OCI-LY3 (cell line): ENCODE data around the gene ANKRD29.

Source experiments
- H2AFZ ChIP-seq: fragments of 200-600, 300-600 bp; shearing (Covaris generic); 2 replicates; pipeline ENCODE4 v1.6.0; 2014; ENCODE audit warnings: antibody characterized with exemption, low read depth, low read length
- H3K27ac ChIP-seq: fragments of 200-600, 300-600 bp; sonication (generic); 2 replicates; pipeline ENCODE4 v1.5.1; 2014; ENCODE audit warnings: mild to moderate bottlenecking, low read length, moderate library complexity, mixed read lengths
- H3K27me3 ChIP-seq: fragments of 200-600, 300-600 bp; sonication (generic); 2 replicates; pipeline ENCODE4 v1.6.1; 2014; ENCODE audit warnings: low read depth, low read length, mixed read lengths
- H3K36me3 ChIP-seq: fragments of 200-600, 300-600 bp; sonication (generic); replicated peaks from 2 replicates; pipeline ENCODE3; 2014; ENCODE audit warnings: low read depth, low read length, mixed read lengths
- H3K4me1 ChIP-seq: fragments of 300-600, 200-600 bp; sonication (generic); 2 replicates; pipeline ENCODE4 v1.6.1; 2014; ENCODE audit warnings: low read length, mixed read lengths
- H3K4me2 ChIP-seq: fragments of 200-600, 300-600 bp; sonication (generic); 2 replicates; pipeline ENCODE4 v1.6.1; 2014; ENCODE audit warnings: low read length, mixed read lengths
- H3K4me3 ChIP-seq: fragments of 300-600, 200-600 bp; sonication (generic); 2 replicates; pipeline ENCODE4 v1.5.1; 2014; ENCODE audit warnings: antibody characterized with exemption, mild to moderate bottlenecking, low read length, moderate library complexity
- H3K79me2 ChIP-seq: fragments of 300-600, 200-600 bp; shearing (Covaris generic); 2 replicates; pipeline ENCODE4 v1.6.1; 2014; ENCODE audit warnings: mild to moderate bottlenecking, low read length, mixed read lengths
- H3K9ac ChIP-seq: fragments of 300-600, 200-600 bp; shearing (Covaris generic); 2 replicates; pipeline ENCODE4 v1.6.0; 2014; ENCODE audit warnings: mild to moderate bottlenecking, low read length, moderate library complexity
- H3K9me3 ChIP-seq: fragments of 200-600, 300-600 bp; shearing (Covaris generic); 2 replicates; pipeline ENCODE4 v1.6.1; 2014; ENCODE audit warnings: low read length, mixed read lengths; ENCODE audit not compliant: insufficient read depth
- H4K20me1 ChIP-seq: fragments of 200-600, 300-600 bp; sonication (generic); 2 replicates; pipeline ENCODE4 v1.6.1; 2016; ENCODE audit warnings: low read length, mixed read lengths; ENCODE audit not compliant: insufficient read depth
- EZH2phosphoT487 ChIP-seq: fragments of 200-600 bp; shearing (Covaris generic); IDR thresholded peaks from 2 replicates; pipeline ENCODE4 v1.6.1; 2018; ENCODE audit warnings: antibody characterized with exemption, mixed run types, low read depth
- TF ChIP-seq, protein P1 (sequence below): fragments of 200-600, 300-600 bp; sonication (generic); IDR thresholded peaks from 2 replicates; pipeline ENCODE4 v1.5.1; 2014; ENCODE audit warnings: antibody characterized with exemption, low read length, low read depth

ANKRD29 gene

DNA sequence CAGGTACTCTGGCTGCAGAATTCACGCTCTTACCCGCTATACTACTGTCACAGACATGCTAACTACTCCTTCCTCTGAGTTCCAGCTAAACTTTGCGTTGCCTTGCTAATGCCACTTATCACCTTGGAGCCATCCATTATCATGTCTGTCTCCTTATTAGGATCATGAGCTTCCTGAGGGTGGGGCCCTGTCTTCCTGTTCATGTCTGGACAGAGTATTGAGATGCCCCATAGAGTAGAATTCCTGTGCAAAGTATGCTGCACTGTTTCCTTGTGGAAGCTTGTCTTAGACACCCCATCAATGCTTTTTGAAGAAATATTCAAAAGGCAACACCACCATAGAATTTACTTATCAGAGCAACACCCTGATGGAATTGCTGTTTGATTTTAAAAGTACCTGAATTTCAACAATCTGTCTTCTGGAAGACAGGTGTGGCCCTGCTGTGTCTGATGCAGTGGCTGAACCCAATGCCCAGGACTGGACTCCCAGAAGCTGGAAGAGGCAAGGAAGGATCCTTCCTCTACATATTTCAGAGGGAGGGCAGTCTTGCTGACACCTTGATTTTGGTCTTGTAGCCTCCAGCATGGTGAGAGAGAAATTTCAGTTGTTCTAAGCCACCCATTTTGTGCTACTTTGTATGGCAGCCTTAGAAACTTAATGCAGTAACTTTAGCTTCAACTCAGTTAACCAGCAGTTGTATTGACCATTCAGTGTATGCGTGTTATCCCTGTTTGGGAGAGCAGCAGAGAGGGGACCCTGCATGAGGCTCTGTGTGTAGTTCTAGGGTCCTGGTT, 32.1 kb upstream of the ANKRD29 start:
- Histone ChIP-seq H4K20me1 (no peaks in the 10 kb centered on the region), H2AFZ (no peak overlapping the region), H3K36me3 (no peaks in the 10 kb centered on the region), H3K79me2 (no peaks in the 10 kb centered on the region), H3K4me1 (no peaks in the 10 kb centered on the region), H3K4me2 (no peak overlapping the region), H3K27me3 (peaks cover 7% of the 10 kb centered on the region), H3K27ac (no peak overlapping the region), H3K9me3 (no peaks in the 10 kb centered on the region), H3K4me3 (no peak overlapping the region), H3K9ac (no peak overlapping the region)
- no peak for TF ChIP-seq EZH2phosphoT487
- TF ChIP-seq, protein P1, sequence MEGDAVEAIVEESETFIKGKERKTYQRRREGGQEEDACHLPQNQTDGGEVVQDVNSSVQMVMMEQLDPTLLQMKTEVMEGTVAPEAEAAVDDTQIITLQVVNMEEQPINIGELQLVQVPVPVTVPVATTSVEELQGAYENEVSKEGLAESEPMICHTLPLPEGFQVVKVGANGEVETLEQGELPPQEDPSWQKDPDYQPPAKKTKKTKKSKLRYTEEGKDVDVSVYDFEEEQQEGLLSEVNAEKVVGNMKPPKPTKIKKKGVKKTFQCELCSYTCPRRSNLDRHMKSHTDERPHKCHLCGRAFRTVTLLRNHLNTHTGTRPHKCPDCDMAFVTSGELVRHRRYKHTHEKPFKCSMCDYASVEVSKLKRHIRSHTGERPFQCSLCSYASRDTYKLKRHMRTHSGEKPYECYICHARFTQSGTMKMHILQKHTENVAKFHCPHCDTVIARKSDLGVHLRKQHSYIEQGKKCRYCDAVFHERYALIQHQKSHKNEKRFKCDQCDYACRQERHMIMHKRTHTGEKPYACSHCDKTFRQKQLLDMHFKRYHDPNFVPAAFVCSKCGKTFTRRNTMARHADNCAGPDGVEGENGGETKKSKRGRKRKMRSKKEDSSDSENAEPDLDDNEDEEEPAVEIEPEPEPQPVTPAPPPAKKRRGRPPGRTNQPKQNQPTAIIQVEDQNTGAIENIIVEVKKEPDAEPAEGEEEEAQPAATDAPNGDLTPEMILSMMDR: no peak

DNA sequence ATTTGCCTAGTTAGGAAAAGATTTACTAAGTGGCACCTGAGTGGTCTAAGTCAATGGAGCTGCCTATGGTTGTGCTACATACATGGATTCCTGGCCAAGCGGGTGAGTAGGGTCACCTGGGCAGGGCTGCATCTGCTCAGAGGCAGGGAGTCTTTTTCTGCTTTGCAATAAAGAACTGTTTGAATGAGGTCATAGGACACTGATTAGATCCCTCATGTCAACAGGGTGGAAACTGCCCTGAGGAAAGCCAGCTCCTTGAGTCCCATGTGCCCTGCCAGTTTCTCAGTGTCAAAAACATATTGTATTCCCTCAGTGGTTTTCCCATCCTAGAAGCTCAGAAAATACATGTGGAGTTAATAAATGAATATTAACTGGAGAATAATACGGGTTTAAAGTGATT, 31.1 kb upstream of the ANKRD29 start:
- Histone ChIP-seq H3K4me1 (no peaks in the 10 kb centered on the region), H3K27me3 (peaks cover 7% of the 10 kb centered on the region), H4K20me1 (no peaks in the 10 kb centered on the region), H3K36me3 (no peaks in the 10 kb centered on the region), H3K4me2 (no peak overlapping the region), H3K79me2 (no peaks in the 10 kb centered on the region), H3K27ac (no peak overlapping the region), H3K4me3 (no peak overlapping the region), H3K9ac (no peak overlapping the region), H2AFZ (no peak overlapping the region), H3K9me3 (no peaks in the 10 kb centered on the region)
- TF ChIP-seq EZH2phosphoT487: no peak
- TF ChIP-seq, protein P1: no peak

DNA sequence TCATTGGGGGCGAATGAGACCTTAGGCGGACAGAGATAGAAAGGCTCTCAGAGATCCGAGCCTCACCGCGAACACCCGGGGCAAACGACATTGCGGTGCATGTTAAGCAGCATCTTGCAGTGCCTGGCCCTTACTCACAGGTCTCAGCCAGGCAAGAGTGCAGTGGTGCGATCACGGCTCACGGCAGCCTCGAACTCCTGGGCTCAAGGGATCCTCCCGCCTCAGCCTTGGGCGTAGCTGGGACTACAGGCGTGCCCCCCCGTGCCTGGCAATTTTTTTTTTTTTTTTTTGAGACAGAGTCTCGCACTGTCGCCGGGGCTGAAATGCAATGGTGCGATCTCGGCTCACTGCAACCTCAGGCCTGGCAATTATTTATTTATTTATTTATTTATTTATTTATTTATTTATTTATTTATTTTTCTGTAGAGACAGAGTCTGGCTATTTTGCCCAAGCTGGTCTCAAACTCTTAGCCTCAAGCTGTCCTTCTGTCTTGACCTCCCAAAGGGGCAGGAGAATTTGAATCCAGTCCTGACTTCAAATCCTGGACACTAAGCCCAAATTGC, 27.9 kb upstream of the ANKRD29 start:
- H3K4me2 ChIP-seq: no peak overlapping the region
- H3K36me3 ChIP-seq: no peaks in the 10 kb centered on the region
- peaks cover 4% of the 10 kb centered on the region; the same call in 1 of the 2 replicates for H3K27me3 ChIP-seq
- no peaks in the 10 kb centered on the region for H4K20me1 ChIP-seq
- H2AFZ ChIP-seq: no peak overlapping the region
- no peak overlapping the region for H3K9ac ChIP-seq
- TF ChIP-seq, protein P1: no peak
- TF ChIP-seq EZH2phosphoT487: no peak
- no peaks in the 10 kb centered on the region for H3K4me1 ChIP-seq
- H3K9me3 ChIP-seq: no peaks in the 10 kb centered on the region
- H3K79me2 ChIP-seq: no peaks in the 10 kb centered on the region
- no peak overlapping the region for H3K27ac ChIP-seq
- no peak overlapping the region for H3K4me3 ChIP-seq

DNA sequence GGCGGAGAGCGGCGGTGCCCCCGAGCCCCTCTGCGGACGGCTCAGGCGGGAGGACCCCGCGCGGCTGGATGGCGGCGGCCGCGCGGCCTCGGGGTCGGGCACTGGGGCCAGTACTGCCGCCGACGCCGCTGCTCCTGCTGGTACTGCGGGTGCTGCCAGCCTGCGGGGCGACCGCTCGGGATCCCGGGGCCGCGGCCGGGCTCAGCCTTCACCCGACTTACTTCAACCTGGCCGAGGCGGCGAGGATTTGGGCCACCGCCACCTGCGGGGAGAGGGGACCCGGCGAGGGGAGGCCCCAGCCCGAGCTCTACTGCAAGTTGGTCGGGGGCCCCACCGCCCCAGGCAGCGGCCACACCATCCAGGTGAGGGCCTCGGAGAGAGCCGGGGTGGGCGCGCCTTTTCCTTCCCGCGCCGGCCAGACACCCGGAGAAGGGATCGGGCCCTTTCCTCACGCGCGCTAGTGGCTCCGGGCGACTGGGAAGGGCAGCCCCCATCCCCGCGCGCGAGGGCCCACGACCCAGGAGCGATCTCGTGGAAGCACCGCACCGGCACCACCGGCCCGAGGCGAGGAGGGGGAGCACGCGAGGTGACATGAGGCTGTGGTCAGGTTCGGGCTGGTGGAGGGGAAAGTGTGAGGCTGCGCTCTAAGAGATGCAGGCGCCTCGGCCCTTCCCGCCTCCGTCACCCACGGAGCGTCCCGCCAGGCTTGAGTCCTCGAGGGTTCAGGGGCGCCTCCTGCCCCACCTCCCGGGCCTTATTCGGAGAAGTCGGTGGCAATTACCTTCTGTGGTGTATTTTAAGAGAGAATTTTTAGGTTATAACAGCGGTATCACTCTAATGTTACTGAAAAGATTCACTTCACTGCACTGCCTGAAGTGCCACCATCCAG, 27.1 kb upstream of the ANKRD29 start:
- Histone ChIP-seq H3K4me3 (no peak overlapping the region), H3K27me3 (peaks cover 2% of the 10 kb centered on the region; the same call in 1 of the 2 replicates), H4K20me1 (no peaks in the 10 kb centered on the region), H3K79me2 (no peaks in the 10 kb centered on the region), H2AFZ (no peak overlapping the region), H3K9ac (no peak overlapping the region), H3K36me3 (no peaks in the 10 kb centered on the region), H3K9me3 (no peaks in the 10 kb centered on the region), H3K27ac (no peak overlapping the region), H3K4me2 (no peak overlapping the region), H3K4me1 (no peaks in the 10 kb centered on the region)
- TF ChIP-seq, protein P1: no peak
- no peak for TF ChIP-seq EZH2phosphoT487
